Astrocyte of the cerebellum (primary cell): Measurements from ENCODE around the gene FYN.
A peak's percentile ranks its signal among the peaks of the same experiment; 100 is the strongest.

ENCODE experiments used
- DNase-seq: peaks from one replicate; pipeline ENCODE4 v3.0.0-alpha.2; 2011; ENCODE audit warnings: low read depth
- H3K4me3 ChIP-seq: 2 replicates; pipeline ENCODE4 v1.5.1; 2011; ENCODE audit warnings: mild to moderate bottlenecking, low read depth, low read length, moderate library complexity
- CTCF ChIP-seq: IDR thresholded peaks from 2 replicates; pipeline ENCODE4 v1.5.1; 2012; ENCODE audit warnings: low read length, low read depth, moderate library complexity, mild to moderate bottlenecking; ENCODE audit errors: missing control alignments
- in situ Hi-C: cut with HindIII; loops from 2 replicates; pipeline ENCODE4 v1.10.0; 2017; ENCODE audit warnings: low sequenced_read_pairs

FYN gene

DNA sequence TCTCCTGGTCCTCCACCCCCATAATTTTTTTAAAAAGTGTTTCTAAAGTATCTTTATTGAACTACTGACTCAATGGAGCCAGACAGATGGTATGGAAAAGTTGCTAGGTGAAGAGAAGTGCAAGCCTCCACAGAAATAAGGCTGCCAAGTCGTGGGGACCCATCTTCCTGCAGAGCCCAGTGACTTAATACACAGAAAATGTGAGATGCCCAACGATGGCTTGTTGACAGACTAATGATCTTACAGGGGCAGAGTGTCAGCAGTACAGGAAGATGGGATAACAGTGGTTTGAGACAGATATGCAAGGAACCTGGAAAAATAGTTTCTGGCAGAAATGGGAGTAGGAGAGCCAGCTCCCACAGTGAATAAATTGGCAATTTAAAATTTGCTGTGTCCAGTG is 43.3 kb downstream of the FYN start:
- in situ Hi-C loops = no loop called here
- no peak for TF ChIP-seq CTCF

GRCh38 chr6:111829581-111829980 is 43.7 kb downstream of the FYN start:
- no peak for DNase-seq
- H3K4me3 ChIP-seq = no peak overlapping the region
- in situ Hi-C loops = no loop called here
- TF ChIP-seq CTCF = no peak

More for the DNA sequence above, 43.3 kb downstream of the FYN start:
- no peak for DNase-seq
- H3K4me3 ChIP-seq = no peak overlapping the region

DNA sequence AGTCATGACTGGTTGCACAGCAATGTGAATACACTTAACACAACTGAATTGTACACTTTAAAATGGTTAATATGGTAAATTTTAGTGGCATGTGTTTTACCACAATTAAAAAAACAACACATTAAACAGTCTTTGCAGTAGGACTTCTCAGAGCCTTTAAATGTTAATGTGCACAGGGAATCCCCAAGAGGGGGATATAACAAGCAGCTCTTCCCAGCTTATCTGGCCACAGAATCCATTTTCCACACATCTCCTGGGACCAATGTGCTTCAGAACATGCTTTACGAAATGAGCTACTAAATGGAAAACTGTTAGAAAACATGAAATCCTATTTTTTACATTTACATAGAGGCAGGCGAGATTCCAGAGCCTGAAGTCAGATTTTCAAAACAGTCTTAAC is 44.4 kb downstream of the FYN start:
- TF ChIP-seq CTCF = no peak
- DNase-seq = no peak
- H3K4me3 ChIP-seq = no peak overlapping the region
- in situ Hi-C loops = no loop called here

- in situ Hi-C loops = no loop called here
- DNase-seq = no peak
- TF ChIP-seq CTCF = no peak
- no peak overlapping the region for H3K4me3 ChIP-seq
These were observed 47.7 kb downstream of the FYN start for GRCh38 chr6:111825439-111826086.

DNA sequence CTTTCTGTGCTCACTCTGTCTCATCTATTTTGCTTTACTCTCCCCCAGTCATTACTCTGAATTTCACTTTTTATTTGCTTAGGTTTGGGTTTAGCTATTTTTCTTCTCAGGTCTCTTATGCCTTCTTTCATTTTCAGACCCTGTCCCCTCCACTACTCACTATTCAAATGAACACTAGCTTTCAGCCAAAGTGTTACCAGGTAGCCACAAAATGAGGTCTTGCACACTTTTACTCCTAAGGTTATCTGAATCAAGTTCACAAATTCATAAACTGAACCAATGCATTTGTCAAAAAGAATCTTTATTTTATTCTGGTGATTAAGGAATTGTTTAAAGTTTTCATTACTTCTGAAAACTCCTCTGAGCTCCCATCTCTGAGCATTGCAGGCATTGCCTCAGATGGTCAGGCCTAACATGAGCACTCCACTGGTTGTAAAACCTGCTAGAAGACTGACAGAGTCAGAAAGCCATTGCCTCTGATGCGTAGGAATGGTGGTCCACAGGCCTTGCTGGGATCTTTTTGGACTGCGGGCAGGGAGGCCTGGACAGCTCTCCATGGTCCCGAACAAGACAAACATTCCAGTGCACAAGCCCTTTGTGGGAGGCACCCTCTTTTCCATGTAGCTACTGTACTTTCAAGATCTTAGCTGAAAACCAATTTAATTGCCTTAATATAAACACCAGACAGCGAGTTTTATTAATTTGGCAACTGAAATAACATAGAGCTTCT is 48.5 kb downstream of the FYN start:
- in situ Hi-C loops = no loop called here
- no peak for TF ChIP-seq CTCF
- no peak for DNase-seq
- H3K4me3 ChIP-seq = no peak overlapping the region

DNA sequence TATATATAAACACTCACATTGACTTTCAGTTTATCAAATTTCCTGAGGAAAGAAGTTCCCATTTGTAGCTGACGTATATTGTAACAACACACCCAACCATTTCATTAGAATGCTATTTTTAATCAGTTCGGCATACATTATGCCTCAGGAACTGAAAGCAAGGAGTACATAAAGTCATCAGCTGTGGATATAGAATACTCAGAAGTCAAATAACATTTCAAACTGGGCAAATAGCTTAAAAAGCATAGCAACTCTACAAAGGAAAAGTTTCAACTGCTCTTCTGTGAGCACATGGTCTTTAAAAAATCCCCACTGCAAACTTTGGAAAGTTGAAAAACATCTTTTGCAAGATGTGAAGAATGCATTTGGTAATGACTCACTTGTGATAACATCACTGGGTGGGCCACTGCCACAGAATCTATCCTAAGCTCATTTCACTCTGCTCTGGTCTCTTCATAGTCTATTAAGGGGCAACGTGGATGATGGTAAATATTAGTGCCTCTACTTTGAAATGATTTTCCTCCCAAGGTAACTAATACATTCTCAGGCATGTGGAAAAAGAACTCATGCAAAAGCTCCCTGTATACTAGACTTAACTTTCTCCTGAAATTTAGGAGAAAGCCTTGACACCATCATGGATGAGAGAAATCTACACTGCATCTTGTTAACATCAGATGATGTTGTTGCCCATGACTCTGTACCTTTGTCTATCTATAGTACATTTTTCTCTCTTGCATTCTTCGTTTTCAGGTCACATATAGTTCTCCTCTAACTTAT is 49.2 kb downstream of the FYN start:
- H3K4me3 ChIP-seq = no peak overlapping the region
- in situ Hi-C loops = no loop called here
- no peak for TF ChIP-seq CTCF
- DNase-seq = peak; percentile 57
